GM21723 (cell line): ENCODE data around the gene C1orf174.
"Not testable (repeated sequence)": the region's sequence is repeated elsewhere in the genome, so short reads cannot be mapped to it uniquely, and the experiment has no call there.

Experiments used
- ATAC-seq: cut with Tn5 transposase; IDR thresholded peaks from one replicate; pipeline ENCODE4 v1.9.1; 2021; ENCODE audit warnings: mild to moderate bottlenecking, moderate library complexity; ENCODE audit not compliant: unreplicated experiment

C1orf174 gene

GRCh38 chr1:3926956-3927355 lies 26.9 kb upstream of the C1orf174 start:
- ATAC-seq, result no peak

- ATAC-seq, result no peak
Measured at GRCh38 chr1:3925762-3926161, 25.7 kb upstream of the C1orf174 start.

- ATAC-seq, result no peak
Measured at GRCh38 chr1:3925256-3925655, 25.2 kb upstream of the C1orf174 start.

GRCh38 chr1:3924825-3925220 lies 24.8 kb upstream of the C1orf174 start:
- ATAC-seq, result no peak

- ATAC-seq, result no peak
Measured at GRCh38 chr1:3924186-3924824, 24.2 kb upstream of the C1orf174 start.

GRCh38 chr1:3923378-3924185 lies 23.5 kb upstream of the C1orf174 start:
- ATAC-seq, result no peak

DNA sequence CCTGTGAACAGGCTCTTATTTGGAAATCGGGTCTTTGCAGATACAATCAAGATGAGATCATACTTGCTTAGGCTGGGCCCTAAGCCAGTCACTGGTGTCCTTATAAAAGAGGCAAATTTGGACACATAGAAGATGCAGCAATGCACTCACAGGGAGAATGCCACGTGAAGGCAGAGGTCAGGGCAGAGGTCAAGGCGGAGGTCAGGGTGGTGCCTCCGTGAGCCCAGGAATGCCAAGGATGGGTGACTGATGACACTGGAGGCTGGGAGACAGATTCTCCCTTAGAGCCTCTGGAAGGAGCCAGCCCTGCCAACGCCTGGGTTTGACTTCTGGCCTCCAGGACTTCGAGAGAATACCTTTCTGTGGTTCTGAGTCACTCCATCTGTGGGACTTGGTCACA lies 22.8 kb upstream of the C1orf174 start:
- ATAC-seq, result no peak

DNA sequence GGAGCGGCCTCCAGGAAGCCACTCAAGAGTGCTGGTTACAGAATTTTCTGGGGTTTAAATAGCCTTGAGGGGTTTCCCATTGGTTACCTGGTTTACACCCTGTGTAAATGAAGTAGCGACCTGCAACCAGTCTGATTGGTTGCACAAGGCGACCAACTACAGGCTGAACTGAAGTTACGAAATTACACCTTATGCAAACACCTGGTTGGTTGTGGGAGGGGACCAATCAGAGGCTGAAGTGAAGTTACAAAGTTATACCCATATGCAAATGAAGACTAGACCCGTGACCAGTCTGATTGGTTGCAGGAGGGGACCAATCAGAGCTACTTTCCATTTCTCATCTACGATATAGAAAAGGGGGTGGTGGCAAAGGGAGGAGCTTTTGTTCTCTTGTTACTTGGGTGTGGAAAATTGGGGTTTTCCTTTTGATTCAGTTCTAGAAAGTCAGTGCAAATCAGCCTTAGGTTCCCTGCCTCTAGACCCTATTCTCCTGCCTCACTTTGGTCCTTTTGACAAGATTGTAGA lies 22.2 kb upstream of the C1orf174 start:
- ATAC-seq, result no peak

DNA sequence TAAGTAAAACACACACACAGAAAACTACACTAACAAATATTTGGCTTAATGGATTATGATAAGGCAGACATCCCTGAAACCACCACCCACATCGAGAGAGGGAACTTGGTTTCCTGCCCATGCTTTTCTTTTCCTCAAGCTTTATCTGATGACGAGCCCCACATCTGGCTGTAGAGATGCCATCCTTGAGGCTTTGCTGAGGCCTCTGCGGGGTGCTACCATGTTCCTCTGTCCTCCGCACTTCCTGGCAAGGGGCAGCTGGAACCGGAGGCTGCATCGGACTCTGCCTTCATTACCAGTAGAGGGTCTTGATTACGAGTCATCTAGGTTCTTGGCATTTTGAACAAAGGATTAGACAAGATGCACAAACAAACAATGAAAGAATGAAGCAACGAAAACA lies 21.7 kb upstream of the C1orf174 start:
- ATAC-seq, result no peak

GRCh38 chr1:3919706-3920105 lies 19.6 kb upstream of the C1orf174 start:
- no peak for ATAC-seq

GRCh38 chr1:3918966-3919611 lies 19.0 kb upstream of the C1orf174 start:
- no peak for ATAC-seq

- ATAC-seq, result not testable (repeated sequence)
Measured at GRCh38 chr1:3918359-3918758, 18.3 kb upstream of the C1orf174 start.

GRCh38 chr1:3917761-3918160 lies 17.7 kb upstream of the C1orf174 start:
- ATAC-seq, result no peak

DNA sequence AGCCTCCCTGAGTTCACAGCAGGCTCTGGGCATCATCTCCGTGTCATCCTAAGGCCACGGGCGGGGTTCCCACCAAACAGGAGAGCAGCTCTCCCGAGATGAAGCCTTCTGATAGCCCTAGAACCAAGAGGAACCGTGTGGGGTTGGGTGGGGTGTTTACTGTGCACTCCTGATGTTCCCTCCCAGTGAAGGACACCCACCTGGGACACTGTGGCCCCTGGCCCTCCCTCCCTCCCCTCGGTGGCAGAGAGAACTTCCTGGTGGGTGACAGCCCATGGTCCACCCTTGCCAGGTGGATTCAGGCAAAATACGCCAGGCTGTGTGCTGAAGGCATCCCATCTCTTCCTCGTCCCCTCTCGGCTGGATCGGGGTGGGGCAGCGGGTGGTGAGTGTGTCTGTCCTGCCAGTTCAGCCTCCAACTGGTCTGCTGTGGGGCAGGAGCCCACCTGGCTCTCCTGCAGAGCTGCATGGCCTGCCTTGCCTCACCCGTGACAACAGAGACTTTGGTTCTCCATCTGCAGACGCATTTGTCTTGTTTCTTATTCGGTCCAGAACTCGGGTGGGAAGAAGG lies 15.6 kb upstream of the C1orf174 start:
- no peak for ATAC-seq

- ATAC-seq, result no peak
Measured at GRCh38 chr1:3914911-3915310, 14.8 kb upstream of the C1orf174 start.

DNA sequence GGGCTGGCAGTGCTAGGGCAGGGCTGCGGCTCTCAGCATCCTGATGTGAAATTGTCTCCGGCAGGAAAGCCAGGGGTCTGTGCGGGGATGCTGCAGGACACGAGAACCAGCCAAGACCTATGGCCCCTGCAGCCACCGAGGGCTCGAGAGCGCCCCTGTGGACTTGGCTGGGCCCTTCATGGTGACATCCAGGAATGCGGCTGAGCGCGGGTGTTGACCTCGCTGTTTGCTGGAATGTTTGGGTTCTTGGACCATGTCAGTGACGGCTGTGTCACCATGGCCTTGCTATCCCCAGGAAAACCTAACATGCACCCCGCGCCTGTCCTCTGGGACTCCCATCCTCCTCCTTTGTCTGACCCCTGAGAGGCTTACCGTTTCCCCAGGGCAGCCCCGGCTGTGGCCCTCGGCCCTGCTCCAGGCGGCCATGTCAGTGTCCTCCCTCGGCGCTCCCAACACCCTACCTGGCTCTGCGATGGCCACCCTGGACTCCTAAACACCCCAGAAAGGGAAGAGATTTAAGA lies 14.3 kb upstream of the C1orf174 start:
- ATAC-seq, result no peak

GRCh38 chr1:3912809-3913685 lies 13.0 kb upstream of the C1orf174 start:
- no peak for ATAC-seq

DNA sequence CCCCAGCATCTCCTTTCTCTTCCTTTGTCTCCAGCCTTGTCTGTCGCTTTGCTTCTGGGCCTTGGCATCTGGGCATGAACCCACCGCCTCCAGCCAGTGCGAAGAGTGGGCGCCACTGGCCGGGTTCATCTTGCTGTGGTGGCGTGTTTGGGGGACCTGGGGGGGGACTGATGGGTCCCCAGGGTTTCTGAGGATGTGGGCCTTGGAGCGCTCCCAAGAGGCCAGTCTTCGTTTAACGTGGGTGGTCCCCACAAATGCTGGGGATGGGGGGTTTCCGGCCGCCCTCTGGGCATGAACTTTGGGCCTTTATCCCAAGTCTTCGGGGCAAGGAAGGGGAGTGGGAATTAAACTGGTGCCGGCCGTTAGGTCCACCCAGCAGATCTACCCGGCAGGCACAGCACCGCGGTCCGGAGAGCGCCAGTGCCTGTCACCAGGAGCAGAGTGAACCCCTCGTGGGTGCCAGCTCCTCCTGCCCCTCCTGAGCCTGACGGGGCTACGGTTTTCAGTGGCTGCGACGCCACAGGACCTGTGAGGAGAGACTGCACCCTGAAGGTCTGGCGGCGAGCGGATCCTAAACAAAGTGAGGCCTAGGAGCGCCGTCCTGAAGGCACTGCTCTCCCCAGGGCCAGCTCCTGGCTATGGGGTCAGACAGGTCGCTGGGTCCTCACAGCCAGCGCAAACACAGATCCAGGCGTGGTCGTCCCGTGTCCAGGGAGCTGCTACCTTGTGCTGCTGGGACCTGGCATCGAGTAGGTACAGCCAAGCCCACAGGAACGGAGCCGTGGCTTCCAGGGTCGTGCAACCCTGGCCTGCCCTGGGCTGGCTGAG lies 12.1 kb upstream of the C1orf174 start:
- ATAC-seq, result no peak
